HepG2 (cell line): Measurements from ENCODE around the gene C1S. TPM values are rescaled to one million over a fixed set of nuclear protein-coding genes. Genes with fewer than 3 reads are reported as not detected.

Experiments used
- ATAC-seq: fragments of 200-7000 bp; cut with Tn5 transposase; 3 replicates; pipeline ENCODE4 v1.9.1; 2020; ENCODE audit warnings: mild to moderate bottlenecking, moderate library complexity
- BruUV-seq: library from RNA; stranded (reverse); fragments of 400-500 nt; replicated peaks from 2 replicates; lab custom pipeline; 2021; lab: Mats Ljungman, UMichigan
- CTCF ChIA-PET: fragments of 300-600 bp; formaldehyde crosslinking; extraction: SDS; loops from one replicate; lab custom pipeline; 2021; ENCODE audit warnings: low total read pairs, inconsistent platforms, low intra/inter-chr PET ratio; lab: Yijun Ruan, JAX
- POLR2A ChIA-PET: fragments of 350-600 bp; sonication (Branson Sonifier 250); formaldehyde crosslinking; loops from one replicate; lab custom pipeline; 2020; ENCODE audit warnings: antibody characterized with exemption, inconsistent platforms; lab: Yijun Ruan, JAX
- DNase-seq: peaks from one replicate; pipeline ENCODE4 v3.0.0-alpha.2; 2015; ENCODE audit warnings: low spot score
- FAIRE-seq: peaks from 3 replicates; lab custom pipeline; 2011; peaks lifted over from hg19 to GRCh38; lab: Jason Lieb, UNC
- H2AFZ ChIP-seq: one replicate; pipeline ENCODE4 v1.6.1; 2011; ENCODE audit warnings: low read length, inconsistent platforms
- H3K27ac ChIP-seq: fragments of 300-600 bp; 3 replicates; pipeline ENCODE4 v1.8.0; 2011; ENCODE audit warnings: mixed run types, mild to moderate bottlenecking, mixed read lengths, low read length, inconsistent platforms; ENCODE audit not compliant: insufficient read depth; ENCODE audit errors: extremely low read length
- H3K27me3 ChIP-seq, 2 experiments: fragments of 200-600 bp in 1 of 2; 2 replicates in 1 of 2; 3 replicates in 1 of 2; pipeline versions ENCODE4 v1.6.0 to v1.8.0; 2011; ENCODE audit warnings: low read length in 2 of 2, mild to moderate bottlenecking in 2 of 2, moderate library complexity in 2 of 2, inconsistent platforms in 1 of 2; ENCODE audit not compliant: insufficient read depth in 2 of 2, control insufficient read depth in 1 of 2
- H3K36me3 ChIP-seq, 2 experiments: fragments of 200-600 bp in 1 of 2; replicated peaks in 1 of 2; 2 replicates in 1 of 2; 3 replicates in 1 of 2; pipeline versions ENCODE4 v1.5.1 to v1.8.0; 2011; ENCODE audit warnings: low read length in 2 of 2, inconsistent platforms in 1 of 2; ENCODE audit not compliant: insufficient read depth in 2 of 2, control insufficient read depth in 1 of 2
- H3K4me1 ChIP-seq: 2 replicates; pipeline ENCODE4 v1.5.1; 2012; ENCODE audit warnings: low read length, inconsistent platforms; ENCODE audit not compliant: insufficient read depth
- H3K4me2 ChIP-seq: 2 replicates; pipeline ENCODE4 v1.6.0; 2011; ENCODE audit warnings: low read depth, low read length, inconsistent platforms
- H3K4me3 ChIP-seq, 3 experiments: fragments of 200-600 bp in 1 of 3; sonication (generic), shearing (Covaris generic) in 1 of 3; replicated peaks in 1 of 3; 2 replicates each; pipeline ENCODE4 v1.5.1; 2011 to 2016; ENCODE audit warnings: low read length in 3 of 3, inconsistent platforms in 2 of 3, low read depth in 2 of 3, mild to moderate bottlenecking in 2 of 3, control low read depth in 1 of 3, mixed read lengths in 1 of 3; ENCODE audit not compliant: insufficient read depth in 1 of 3
- H3K79me2 ChIP-seq: one replicate; pipeline ENCODE4 v1.6.1; 2011; ENCODE audit warnings: low read length, inconsistent platforms; ENCODE audit not compliant: insufficient read depth
- H3K9ac ChIP-seq: 2 replicates; pipeline ENCODE4 v1.6.0; 2011; ENCODE audit warnings: mild to moderate bottlenecking, low read depth, low read length, inconsistent platforms; ENCODE audit not compliant: insufficient read depth
- H3K9me3 ChIP-seq: 2 replicates; pipeline ENCODE4 v1.5.1; 2012; ENCODE audit warnings: mild to moderate bottlenecking, low read length
- H4K20me1 ChIP-seq: 2 replicates; pipeline ENCODE4 v1.6.0; 2011; ENCODE audit warnings: inconsistent platforms, mild to moderate bottlenecking, low read length, moderate library complexity; ENCODE audit not compliant: insufficient read depth
- ATF7 ChIP-seq, 2 experiments: fragments of 450-650 bp in 1 of 2; sonication (generic) in 1 of 2; formaldehyde crosslinking in 1 of 2; IDR thresholded peaks; 2 replicates each; pipeline versions ENCODE4 v1.4.0 to v1.6.1; 2016 to 2020; ENCODE audit warnings: antibody characterized with exemption in 1 of 2, mild to moderate bottlenecking in 1 of 2, missing genetic modification reagents in 1 of 2
- BHLHE40 ChIP-seq: IDR thresholded peaks from 2 replicates; pipeline ENCODE4 v1.6.1; 2011; ENCODE audit warnings: low read length, improper control_type of control experiment
- CREB1 ChIP-seq, 2 experiments: fragments of 450-650 bp in 1 of 2; IDR thresholded peaks; 2 replicates each; pipeline ENCODE4 v1.6.1; 2016 to 2017; ENCODE audit warnings: control low read depth in 1 of 2, mild to moderate bottlenecking in 1 of 2, missing compliant biosample characterization in 1 of 2, missing genetic modification characterization in 1 of 2
- FIP1L1 ChIP-seq: fragments of 200-400 bp; formaldehyde crosslinking; IDR thresholded peaks from 2 replicates; pipeline ENCODE4 v1.6.1; 2018; ENCODE audit warnings: low read depth, mild to moderate bottlenecking, low read length, moderate library complexity, borderline replicate concordance; ENCODE audit not compliant: insufficient read depth
- FOXA1 ChIP-seq, 2 experiments: fragments of 450-650 bp in 1 of 2; sonication (generic) in 1 of 2; formaldehyde crosslinking in 1 of 2; IDR thresholded peaks; 2 replicates each; pipeline versions ENCODE4 v1.4.0 to v1.6.1; 2016 to 2020; ENCODE audit warnings: missing genetic modification reagents in 1 of 2
- GATA4 ChIP-seq: sonication (generic); IDR thresholded peaks from 2 replicates; pipeline ENCODE4 v1.6.1; 2016; ENCODE audit warnings: antibody characterized with exemption, low read depth, borderline replicate concordance
- LCORL ChIP-seq, 2 experiments: fragments of 450-650 bp in 1 of 2; sonication (generic) in 1 of 2; formaldehyde crosslinking in 1 of 2; IDR thresholded peaks; 2 replicates each; pipeline versions ENCODE4 v1.5.0 to v1.6.1; 2017 to 2020; ENCODE audit warnings: antibody characterized with exemption in 1 of 2, missing genetic modification reagents in 1 of 2
- MEF2D ChIP-seq: sonication (generic); formaldehyde crosslinking; IDR thresholded peaks from 2 replicates; pipeline ENCODE4 v1.5.1; 2020; ENCODE audit warnings: mild to moderate bottlenecking, missing genetic modification reagents
- PHB2 ChIP-seq: fragments of 450-650 bp; IDR thresholded peaks from 2 replicates; pipeline ENCODE4 v1.6.1; 2018; ENCODE audit not compliant: partially characterized antibody
- SKI ChIP-seq: fragments of 450-650 bp; IDR thresholded peaks from one replicate; pipeline ENCODE4 v1.6.1; 2018; ENCODE audit warnings: mild to moderate bottlenecking; ENCODE audit not compliant: partially characterized antibody
- in situ Hi-C: cut with HindIII; loops from 2 replicates; pipeline ENCODE4 v1.10.0; 2017; ENCODE audit warnings: low pct_unique_long_range_greater_than_20kb; ENCODE audit not compliant: extremely low pct_ligation_motif_present
- intact Hi-C: fragments of 100-400 bp; cut with micrococcal nuclease; formaldehyde crosslinking; loops from one replicate; pipeline ENCODE4 v1.10.0; 2022; ENCODE audit not compliant: unreplicated experiment
- polyA plus RNA-seq, 8 experiments: library from polyadenylated mRNA; depleted of rRNA in 3 of 8; stranded (reverse) in 7 of 8; unstranded in 1 of 8; fragments of >200 nt; fragmentation: Illumina TruSeq in 4 of 8; extraction: Trizol in 4 of 8; gene quantifications; 2 replicates each; pipeline versions ENCODE4 v1.2.1 to v1.2.3, GENCODE V29; 2011 to 2016; ENCODE audit warnings: low read depth in 4 of 8, missing spikeins in 1 of 8, mixed read lengths in 1 of 8; ENCODE audit not compliant: insufficient read depth in 1 of 8
- total RNA-seq, 5 experiments: library from RNA; depleted of rRNA; stranded (reverse); fragments of >200 nt; fragmentation: Illumina TruSeq; extraction: Trizol; gene quantifications; 2 replicates each; pipeline ENCODE4 v1.2.3, GENCODE V29; 2016; ENCODE audit warnings: low read depth in 1 of 5
- TF ChIP-seq, protein P1 (sequence below): sonication (generic); formaldehyde crosslinking; conservative IDR thresholded peaks from 2 replicates; pipeline ENCODE4 v1.4.0; 2020; ENCODE audit warnings: missing genetic modification reagents
- TF ChIP-seq, protein P2 (sequence below): sonication (generic); formaldehyde crosslinking; IDR thresholded peaks from 2 replicates; pipeline ENCODE4 v1.4.0; 2020; ENCODE audit warnings: mild to moderate bottlenecking, missing genetic modification reagents, borderline replicate concordance
- TF ChIP-seq, protein P3 (sequence below): sonication (generic); formaldehyde crosslinking; conservative IDR thresholded peaks from 2 replicates; pipeline ENCODE4 v1.4.0; 2020; ENCODE audit warnings: missing genetic modification reagents

Gene C1S
- total and polyA plus RNA-seq, 2 of the 13 experiments (the other 11 are each of a cell fraction or from before 2014, with no cell fraction given): 14.5 to 18.2 TPM

DNA sequence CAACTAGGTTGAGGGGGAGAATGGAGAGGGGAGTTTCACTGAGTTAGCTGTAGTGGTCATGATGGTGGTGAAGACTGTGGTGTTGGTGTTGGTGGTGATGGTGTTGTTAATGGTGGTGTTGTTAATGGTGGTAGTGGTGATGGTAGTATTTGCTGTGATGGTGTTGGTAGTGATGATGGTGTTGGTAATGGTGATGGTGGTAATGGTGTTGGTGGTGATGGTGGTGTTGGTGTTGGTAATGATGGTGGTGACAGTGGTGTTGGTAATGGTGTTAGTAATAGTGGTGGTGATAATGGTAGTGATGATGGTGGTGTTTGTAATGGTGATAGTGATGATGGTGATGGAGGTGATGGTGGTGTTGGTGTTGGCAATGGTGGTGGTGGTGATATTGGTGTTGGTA lies 22.6 kb downstream of the C1S start:
- H3K9ac ChIP-seq: no peak overlapping the region
- peaks cover 12% of the 10 kb centered on the region; the same call in 1 of the 2 replicates for H3K9me3 ChIP-seq
- peaks cover 25% of the 10 kb centered on the region for H3K4me1 ChIP-seq
- no peaks in the 10 kb centered on the region for H3K79me2 ChIP-seq
- POLR2A ChIA-PET: no interaction called here
- CTCF ChIA-PET: interaction anchor here (1.3 kb wide), 1 partner anchor 9 kb away, joined by 3 read pairs; the partner anchor contains the start of gene C1R
- in situ Hi-C loops (no loop called here), intact Hi-C loops (no loop called here)
- H3K27ac ChIP-seq: no peak overlapping the region
- no peaks in the 10 kb centered on the region for H3K36me3 ChIP-seq
- no peaks in the 10 kb centered on the region for H4K20me1 ChIP-seq
- BruUV-seq: no TSS peak
- no peak for ATAC-seq
- H3K27me3 ChIP-seq: no peaks in the 10 kb centered on the region
- no peak for FAIRE-seq
- H2AFZ ChIP-seq: no peak overlapping the region
- no peak overlapping the region for H3K4me3 ChIP-seq
- no peak overlapping the region for H3K4me2 ChIP-seq
- no peak for DNase-seq
- TF ChIP-seq FOXA1 (IDR thresholded peaks at IDR 0.05) (peak; percentile 18; the same call in 1 of the 2 replicates), FOXA1 (CRISPR knock-in tag; IDR thresholded peaks at IDR 0.05) (no peak), MEF2D (no peak), LCORL (IDR thresholded peaks at IDR 0.05) (0 out of 2 replicates have a peak, but pooled peaks have one; percentile 11), LCORL (CRISPR knock-in tag; IDR thresholded peaks at IDR 0.05) (no peak), SKI (no peak), FIP1L1 (no peak), PHB2 (peak; percentile 84), ATF7 (IDR thresholded peaks at IDR 0.05) (0 out of 2 replicates have a peak, but pooled peaks have one; percentile 10), ATF7 (CRISPR knock-in tag; IDR thresholded peaks at IDR 0.05) (no peak), GATA4 (no peak), BHLHE40 (no peak), CREB1 (IDR thresholded peaks at IDR 0.05) (peak; percentile 81; the same call in 1 of the 2 replicates), CREB1 (CRISPR knock-in tag; IDR thresholded peaks at IDR 0.05) (no peak)
- TF ChIP-seq, protein P1, sequence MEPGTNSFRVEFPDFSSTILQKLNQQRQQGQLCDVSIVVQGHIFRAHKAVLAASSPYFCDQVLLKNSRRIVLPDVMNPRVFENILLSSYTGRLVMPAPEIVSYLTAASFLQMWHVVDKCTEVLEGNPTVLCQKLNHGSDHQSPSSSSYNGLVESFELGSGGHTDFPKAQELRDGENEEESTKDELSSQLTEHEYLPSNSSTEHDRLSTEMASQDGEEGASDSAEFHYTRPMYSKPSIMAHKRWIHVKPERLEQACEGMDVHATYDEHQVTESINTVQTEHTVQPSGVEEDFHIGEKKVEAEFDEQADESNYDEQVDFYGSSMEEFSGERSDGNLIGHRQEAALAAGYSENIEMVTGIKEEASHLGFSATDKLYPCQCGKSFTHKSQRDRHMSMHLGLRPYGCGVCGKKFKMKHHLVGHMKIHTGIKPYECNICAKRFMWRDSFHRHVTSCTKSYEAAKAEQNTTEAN: no peak
- TF ChIP-seq, protein P2, sequence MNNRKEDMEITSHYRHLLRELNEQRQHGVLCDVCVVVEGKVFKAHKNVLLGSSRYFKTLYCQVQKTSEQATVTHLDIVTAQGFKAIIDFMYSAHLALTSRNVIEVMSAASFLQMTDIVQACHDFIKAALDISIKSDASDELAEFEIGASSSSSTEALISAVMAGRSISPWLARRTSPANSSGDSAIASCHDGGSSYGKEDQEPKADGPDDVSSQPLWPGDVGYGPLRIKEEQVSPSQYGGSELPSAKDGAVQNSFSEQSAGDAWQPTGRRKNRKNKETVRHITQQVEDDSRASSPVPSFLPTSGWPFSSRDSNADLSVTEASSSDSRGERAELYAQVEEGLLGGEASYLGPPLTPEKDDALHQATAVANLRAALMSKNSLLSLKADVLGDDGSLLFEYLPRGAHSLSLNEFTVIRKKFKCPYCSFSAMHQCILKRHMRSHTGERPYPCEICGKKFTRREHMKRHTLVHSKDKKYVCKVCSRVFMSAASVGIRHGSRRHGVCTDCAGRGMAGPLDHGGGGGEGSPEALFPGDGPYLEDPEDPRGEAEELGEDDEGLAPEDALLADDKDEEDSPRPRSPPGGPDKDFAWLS: no peak
- TF ChIP-seq, protein P3, sequence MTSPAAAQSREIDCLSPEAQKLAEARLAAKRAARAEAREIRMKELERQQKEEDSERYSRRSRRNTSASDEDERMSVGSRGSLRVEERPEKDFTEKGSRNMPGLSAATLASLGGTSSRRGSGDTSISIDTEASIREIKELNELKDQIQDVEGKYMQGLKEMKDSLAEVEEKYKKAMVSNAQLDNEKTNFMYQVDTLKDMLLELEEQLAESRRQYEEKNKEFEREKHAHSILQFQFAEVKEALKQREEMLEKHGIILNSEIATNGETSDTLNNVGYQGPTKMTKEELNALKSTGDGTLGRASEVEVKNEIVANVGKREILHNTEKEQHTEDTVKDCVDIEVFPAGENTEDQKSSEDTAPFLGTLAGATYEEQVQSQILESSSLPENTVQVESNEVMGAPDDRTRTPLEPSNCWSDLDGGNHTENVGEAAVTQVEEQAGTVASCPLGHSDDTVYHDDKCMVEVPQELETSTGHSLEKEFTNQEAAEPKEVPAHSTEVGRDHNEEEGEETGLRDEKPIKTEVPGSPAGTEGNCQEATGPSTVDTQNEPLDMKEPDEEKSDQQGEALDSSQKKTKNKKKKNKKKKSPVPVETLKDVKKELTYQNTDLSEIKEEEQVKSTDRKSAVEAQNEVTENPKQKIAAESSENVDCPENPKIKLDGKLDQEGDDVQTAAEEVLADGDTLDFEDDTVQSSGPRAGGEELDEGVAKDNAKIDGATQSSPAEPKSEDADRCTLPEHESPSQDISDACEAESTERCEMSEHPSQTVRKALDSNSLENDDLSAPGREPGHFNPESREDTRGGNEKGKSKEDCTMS: no peak
